Lung (tissue), 12 donors: Measurements from ENCODE around the gene TYMP. TPM values are rescaled to one million over a fixed set of nuclear protein-coding genes. Genes with fewer than 3 reads are reported as not detected.
A peak's percentile ranks its signal among the peaks of the same experiment; 100 is the strongest.

ENCODE experiments used
- ATAC-seq: fragments of 200-7000 bp; cut with Tn5 transposase; one replicate; pipeline ENCODE4 v1.9.1; 2020; ENCODE audit warnings: moderate number of reproducible peaks; ENCODE audit not compliant: insufficient read depth, low FRiP score
- DNase-seq, 3 donors: peaks; one replicate each; pipeline ENCODE4 v3.0.0-alpha.2; 2013 to 2017
- H3K27ac ChIP-seq, 2 donors: one replicate each; pipeline ENCODE4 v1.5.1; 2013; ENCODE audit warnings: mild to moderate bottlenecking in 2 of 2, moderate library complexity in 2 of 2, control low read depth in 1 of 2, inconsistent platforms in 1 of 2, low read depth in 1 of 2, low read length in 1 of 2
- H3K27me3 ChIP-seq, 3 donors: one replicate each; pipeline ENCODE4 v1.5.1; 2013; ENCODE audit warnings: low read length in 2 of 3; ENCODE audit not compliant: control insufficient read depth in 3 of 3, insufficient read depth in 3 of 3
- H3K36me3 ChIP-seq, 4 donors: one replicate each; pipeline ENCODE4 v1.5.1; 2013; ENCODE audit warnings: low read length in 4 of 4, mild to moderate bottlenecking in 1 of 4, moderate library complexity in 1 of 4; ENCODE audit not compliant: control insufficient read depth in 4 of 4, insufficient read depth in 4 of 4
- H3K4me1 ChIP-seq, 5 donors: one replicate each; pipeline ENCODE4 v1.5.1; 2013; ENCODE audit warnings: low read length in 5 of 5, mild to moderate bottlenecking in 2 of 5, moderate library complexity in 1 of 5; ENCODE audit not compliant: control insufficient read depth in 5 of 5, insufficient read depth in 5 of 5
- H3K4me3 ChIP-seq: one replicate; pipeline ENCODE4 v1.5.1; 2013; ENCODE audit warnings: mild to moderate bottlenecking, control low read depth, moderate library complexity
- H3K9ac ChIP-seq, 2 donors: one replicate each; pipeline ENCODE4 v1.5.1; 2013; ENCODE audit warnings: low read length in 2 of 2, control low read depth in 1 of 2; ENCODE audit not compliant: insufficient read depth in 1 of 2
- H3K9me3 ChIP-seq, 4 donors: one replicate each; pipeline ENCODE4 v1.5.1; 2013; ENCODE audit warnings: low read length in 3 of 4, mild to moderate bottlenecking in 1 of 4, moderate library complexity in 1 of 4; ENCODE audit not compliant: control insufficient read depth in 4 of 4, insufficient read depth in 3 of 4
- WGBS, 2 donors: extraction: QIAGEN DNeasy Blood & Tissue Kit; methylation state at CpG; one replicate each; pipeline ENCODE4 v1.1.7; 2013; 5-methylcytosine and 5-hydroxymethylcytosine counted together
- polyA plus RNA-seq, 2 donors: library from polyadenylated mRNA; stranded (reverse); fragments of 200-250 nt; gene quantifications; one replicate each; pipeline ENCODE4 v1.2.1, GENCODE V29; 2013
- total RNA-seq, 2 donors: library from RNA; depleted of rRNA in 1 of 2; stranded (reverse); fragments of >200 nt in 1 of 2; gene quantifications; one replicate each; pipeline ENCODE4 v1.2.1, GENCODE V29; 2014 to 2021
- TF ChIP-seq, protein P1 (sequence below): IDR thresholded peaks from 2 replicates; pipeline ENCODE4 v1.5.1; 2012; ENCODE audit warnings: mild to moderate bottlenecking; ENCODE audit errors: control extremely low read depth, extremely low read depth
- donor health status: control.
- donor health status: control.
- donor health status: Bipolar disorder and iron deficiency.
- donor health status: healthy.
- donor health status: DM: yes; HTN: yes; CAD: no.

The TYMP gene
- total and polyA plus RNA-seq, 4 donors = 52.7 to 641 (median 233) TPM

DNA sequence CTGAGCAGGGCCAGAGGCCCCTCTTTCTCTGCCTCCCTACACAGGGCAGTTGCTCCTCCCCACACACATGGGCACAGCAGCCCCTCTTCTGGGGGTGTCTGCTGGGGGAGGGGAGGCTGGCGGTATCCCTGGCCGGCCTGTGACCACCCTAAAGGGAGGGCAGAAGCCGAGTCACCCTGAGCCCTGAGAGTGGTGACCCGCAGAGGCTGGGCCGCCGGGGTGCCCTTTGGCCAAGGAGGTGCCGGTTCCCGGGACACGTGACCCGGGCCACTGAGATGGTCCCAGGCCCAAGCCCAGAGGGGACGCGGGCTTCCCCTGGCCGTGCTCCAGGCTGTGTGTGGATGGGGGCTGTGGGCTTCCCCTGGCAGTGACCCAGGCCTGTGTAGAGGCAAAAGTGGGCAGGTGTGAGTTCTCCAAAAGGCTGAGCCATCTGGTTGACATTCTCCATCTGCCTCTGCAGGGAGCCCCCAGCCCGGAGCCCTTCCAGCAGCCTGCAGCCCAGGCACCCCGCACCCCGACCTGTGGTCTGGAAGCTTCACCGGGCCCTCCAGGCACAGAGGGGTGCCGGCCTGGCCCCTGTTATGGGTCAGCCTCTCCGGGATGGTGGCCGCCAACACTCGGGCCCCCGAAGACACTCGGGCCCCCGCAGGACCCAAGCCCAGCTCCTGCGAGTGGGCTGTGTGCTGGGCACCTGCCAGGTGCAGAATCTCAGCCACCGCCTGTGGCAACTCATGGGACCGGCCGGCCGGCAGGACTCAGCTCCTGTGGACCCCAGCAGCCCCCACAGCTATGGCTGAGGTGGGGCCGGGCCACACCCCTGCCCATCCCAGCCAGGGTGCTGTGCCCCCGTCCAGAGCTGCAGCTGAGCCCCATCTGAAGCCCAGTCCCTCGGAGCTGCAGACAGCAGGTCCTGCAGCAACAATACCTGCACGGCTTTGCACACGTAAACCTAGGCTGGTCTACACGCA is 47.4 kb downstream of the TYMP start:
- peak overlapping the region; percentile 29 for H3K4me3 ChIP-seq
- H3K27ac ChIP-seq = no peak overlapping the region
- no peaks in the 10 kb centered on the region for H3K36me3 ChIP-seq
- WGBS, 2 donors = 70 to 73% methylated on average over 34 to 35 of the region's 35 CpGs
- H3K9me3 ChIP-seq = no peaks in the 10 kb centered on the region
- ATAC-seq = no peak
- no peak overlapping the region for H3K9ac ChIP-seq
- H3K4me1 ChIP-seq = peaks cover 0 to 5% (median 0%) of the 10 kb centered on the region in 5 donors
- peaks cover 0 to 37% (median 20%) of the 10 kb centered on the region in 3 donors for H3K27me3 ChIP-seq
- DNase-seq = no peak
- TF ChIP-seq, protein P1, sequence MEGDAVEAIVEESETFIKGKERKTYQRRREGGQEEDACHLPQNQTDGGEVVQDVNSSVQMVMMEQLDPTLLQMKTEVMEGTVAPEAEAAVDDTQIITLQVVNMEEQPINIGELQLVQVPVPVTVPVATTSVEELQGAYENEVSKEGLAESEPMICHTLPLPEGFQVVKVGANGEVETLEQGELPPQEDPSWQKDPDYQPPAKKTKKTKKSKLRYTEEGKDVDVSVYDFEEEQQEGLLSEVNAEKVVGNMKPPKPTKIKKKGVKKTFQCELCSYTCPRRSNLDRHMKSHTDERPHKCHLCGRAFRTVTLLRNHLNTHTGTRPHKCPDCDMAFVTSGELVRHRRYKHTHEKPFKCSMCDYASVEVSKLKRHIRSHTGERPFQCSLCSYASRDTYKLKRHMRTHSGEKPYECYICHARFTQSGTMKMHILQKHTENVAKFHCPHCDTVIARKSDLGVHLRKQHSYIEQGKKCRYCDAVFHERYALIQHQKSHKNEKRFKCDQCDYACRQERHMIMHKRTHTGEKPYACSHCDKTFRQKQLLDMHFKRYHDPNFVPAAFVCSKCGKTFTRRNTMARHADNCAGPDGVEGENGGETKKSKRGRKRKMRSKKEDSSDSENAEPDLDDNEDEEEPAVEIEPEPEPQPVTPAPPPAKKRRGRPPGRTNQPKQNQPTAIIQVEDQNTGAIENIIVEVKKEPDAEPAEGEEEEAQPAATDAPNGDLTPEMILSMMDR = no peak

DNA sequence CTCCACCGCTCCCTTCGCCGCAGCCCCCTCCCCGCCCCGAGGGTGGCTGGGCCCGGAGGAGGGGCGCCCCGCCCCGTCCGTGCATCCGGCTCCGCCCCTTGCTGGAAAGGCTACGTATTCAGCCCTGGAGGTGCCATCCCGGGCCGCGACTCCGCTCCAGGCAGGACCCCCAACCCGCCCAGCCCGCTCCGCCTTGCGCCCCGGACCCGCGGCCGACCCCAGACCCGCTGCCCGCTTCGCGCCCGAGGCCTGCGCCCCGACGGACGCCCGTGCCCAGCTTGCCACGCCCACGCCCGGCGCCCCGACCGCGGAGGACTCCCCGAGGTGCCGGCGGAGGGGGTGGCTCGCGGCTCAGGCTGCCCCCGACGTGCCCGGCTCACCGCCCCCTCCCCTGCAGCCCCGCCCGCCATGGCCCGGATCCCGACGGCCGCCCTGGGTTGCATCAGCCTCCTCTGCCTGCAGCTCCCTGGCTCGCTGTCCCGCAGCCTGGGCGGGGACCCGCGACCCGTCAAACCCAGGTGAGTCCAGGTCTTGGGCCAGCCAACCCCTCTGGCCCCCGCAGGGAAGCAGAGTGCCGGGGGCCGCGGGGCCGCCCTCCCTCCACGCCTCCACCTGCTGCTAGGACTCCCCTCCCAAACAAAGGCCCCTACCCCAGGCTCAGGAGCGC is 48.2 kb downstream of the TYMP start, which contains the start of gene ADM2:
TSS of gene ADM2 (plus strand) at position 104 of the 667 bp plus-strand sequence. CDS start at position 409, 305 bp downstream.
- Histone ChIP-seq H3K4me3 (peak within 1 kb of the TSS; percentile 29), H3K27ac (no peak within 1 kb of the TSS), H3K4me1 (peaks cover 0 to 5% (median 0%) of the 10 kb centered on the region in 5 donors), H3K36me3 (no peaks in the 10 kb centered on the region), H3K9ac (no peak within 1 kb of the TSS), H3K9me3 (no peaks in the 10 kb centered on the region), H3K27me3 (peaks cover 0 to 37% (median 20%) of the 10 kb centered on the region in 3 donors)
- TF ChIP-seq, protein P1 = no peak
- ATAC-seq (peak; percentile 37), DNase-seq (peak; percentile 19 to 44 (median 39))
- 4 to 5% methylated on average over 36 to 70 of the region's 70 CpGs for WGBS, 2 donors

DNA sequence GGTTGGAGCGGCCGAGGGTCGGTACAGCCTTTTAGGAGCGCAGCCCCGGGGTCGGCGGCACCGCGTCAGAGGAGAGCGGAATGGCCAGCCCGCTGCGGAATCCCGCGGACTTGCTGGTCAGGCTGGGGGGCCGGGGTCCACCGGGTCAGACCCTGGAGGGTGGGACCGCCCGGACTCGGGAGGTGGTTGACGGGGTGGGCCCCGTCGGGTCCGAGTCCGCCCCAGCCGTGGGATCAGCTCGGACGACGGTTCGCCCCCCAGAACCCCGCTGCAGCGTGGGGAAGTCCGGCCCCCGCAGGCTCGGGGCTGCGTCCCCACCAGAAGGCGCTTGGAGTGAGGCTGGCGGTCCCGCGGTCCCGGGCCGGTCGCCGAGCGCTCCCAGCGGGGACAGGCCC is 48.8 kb downstream of the TYMP start:
- TF ChIP-seq, protein P1 = no peak
- no peaks in the 10 kb centered on the region for H3K36me3 ChIP-seq
- no peak for DNase-seq
- H3K27me3 ChIP-seq = peaks cover 0 to 34% (median 20%) of the 10 kb centered on the region in 3 donors
- no peak overlapping the region for H3K9ac ChIP-seq
- H3K4me1 ChIP-seq = peaks cover 0 to 5% (median 0%) of the 10 kb centered on the region in 5 donors
- H3K9me3 ChIP-seq = no peaks in the 10 kb centered on the region
- 4 to 6% methylated on average over 40 to 45 of the region's 45 CpGs for WGBS, 2 donors
- H3K27ac ChIP-seq = no peak overlapping the region
- no peak for ATAC-seq
- peak overlapping the region; percentile 29 for H3K4me3 ChIP-seq
